Measurements from ENCODE around the gene NYAP2.

Gene NYAP2

GRCh38 chr2:225464346-225465025 is 65.0 kb downstream of the NYAP2 start:
- no peak for TF ChIP-seq CTCF (IDR thresholded peaks at IDR 0.05)
- no peak overlapping the region for H3K27ac Mint-ChIP-seq
- DNase-seq = no peak
- H3K9me3 Mint-ChIP-seq = no peaks in the 10 kb centered on the region
- H3K4me1 Mint-ChIP-seq = peaks cover 6% of the 10 kb centered on the region
- no peak overlapping the region for H3K4me3 Mint-ChIP-seq
- no peaks in the 10 kb centered on the region for H3K36me3 Mint-ChIP-seq (ENCODE audit: low read depth)
- H3K27me3 Mint-ChIP-seq (ENCODE audit: low read depth, poor library complexity) = peaks cover 4% of the 10 kb centered on the region

- TF ChIP-seq CTCF (IDR thresholded peaks at IDR 0.05) = no peak
- Mint-ChIP-seq H3K4me1 (peaks cover 6% of the 10 kb centered on the region), H3K27ac (no peak overlapping the region), H3K36me3 (ENCODE audit: low read depth) (no peaks in the 10 kb centered on the region), H3K9me3 (no peaks in the 10 kb centered on the region), H3K4me3 (no peak overlapping the region), H3K27me3 (ENCODE audit: low read depth, poor library complexity) (peaks cover 4% of the 10 kb centered on the region)
- no peak for DNase-seq
Observed at GRCh38 chr2:225465827-225466226, 66.3 kb downstream of the NYAP2 start.

- DNase-seq = no peak
- TF ChIP-seq CTCF (IDR thresholded peaks at IDR 0.05) = no peak
- H3K4me1 Mint-ChIP-seq = peaks cover 6% of the 10 kb centered on the region
- H3K27me3 Mint-ChIP-seq (ENCODE audit: low read depth, poor library complexity) = peaks cover 4% of the 10 kb centered on the region
- no peak overlapping the region for H3K27ac Mint-ChIP-seq
- H3K4me3 Mint-ChIP-seq = no peak overlapping the region
- H3K36me3 Mint-ChIP-seq (ENCODE audit: low read depth) = no peaks in the 10 kb centered on the region
- H3K9me3 Mint-ChIP-seq = no peaks in the 10 kb centered on the region
Observed at GRCh38 chr2:225466891-225467604, 67.5 kb downstream of the NYAP2 start.

- DNase-seq = no peak
- no peak overlapping the region for H3K4me3 Mint-ChIP-seq
Observed at GRCh38 chr2:225468131-225468530, 68.6 kb downstream of the NYAP2 start.

GRCh38 chr2:225471039-225471438 is 71.5 kb downstream of the NYAP2 start:
- DNase-seq = no peak
- H3K4me3 Mint-ChIP-seq = no peak overlapping the region
- no peak overlapping the region for H3K27ac Mint-ChIP-seq
- TF ChIP-seq CTCF (IDR thresholded peaks at IDR 0.05) = no peak
- H3K27me3 Mint-ChIP-seq (ENCODE audit: low read depth, poor library complexity) = no peaks in the 10 kb centered on the region
- H3K36me3 Mint-ChIP-seq (ENCODE audit: low read depth) = no peaks in the 10 kb centered on the region
- peaks cover 6% of the 10 kb centered on the region for H3K4me1 Mint-ChIP-seq
- no peaks in the 10 kb centered on the region for H3K9me3 Mint-ChIP-seq

More at GRCh38 chr2:225468131-225468530, 68.6 kb downstream of the NYAP2 start:
- peaks cover 6% of the 10 kb centered on the region for H3K4me1 Mint-ChIP-seq
- TF ChIP-seq CTCF (IDR thresholded peaks at IDR 0.05) = no peak
- no peaks in the 10 kb centered on the region for H3K9me3 Mint-ChIP-seq
- H3K27me3 Mint-ChIP-seq (ENCODE audit: low read depth, poor library complexity) = peaks cover 4% of the 10 kb centered on the region
- H3K27ac Mint-ChIP-seq = no peak overlapping the region
- no peaks in the 10 kb centered on the region for H3K36me3 Mint-ChIP-seq (ENCODE audit: low read depth)

All from nephron progenitor cell (in vitro differentiated cells).